ENCODE results near the gene CEP41. TPM values are rescaled to one million over a fixed set of nuclear protein-coding genes. Genes with fewer than 3 reads are reported as not detected.

Gene CEP41
- total and polyA plus RNA-seq, 4 donors, result 2.3 to 3.5 (median 2.8) TPM

GRCh38 chr7:130479716-130480400, 39.0 kb upstream of the CEP41 start (continued):
- TF ChIP-seq ZBTB33 (IDR thresholded peaks at IDR 0.05), result no peak
- no peak for TF ChIP-seq EGR1 (IDR thresholded peaks at IDR 0.05; ENCODE audit: low read depth in 2 of 2)
- TF ChIP-seq FOXA2 (IDR thresholded peaks at IDR 0.05), result no peak
- no peak for TF ChIP-seq FOXA1 (IDR thresholded peaks at IDR 0.05)
- no peak for TF ChIP-seq JUND (IDR thresholded peaks at IDR 0.05)

GRCh38 chr7:130478991-130479390, 38.2 kb upstream of the CEP41 start:
- no peak overlapping the region for H3K9ac ChIP-seq (ENCODE audit: low read depth in 1 of 2, low read length in 2 of 2)
- peaks cover 0 to 7% (median 1%) of the 10 kb centered on the region in 4 donors for H3K9me3 ChIP-seq (ENCODE audit: control insufficient read depth in 4 of 4, low read length in 3 of 4)
- no peak for DNase-seq (ENCODE audit: low spot score)
- 93% methylated on average over 3 of the region's 3 CpGs for WGBS
- H3K4me1 ChIP-seq (ENCODE audit: control insufficient read depth in 4 of 4, insufficient read depth in 4 of 4, low read length in 3 of 4), result no peaks in the 10 kb centered on the region
- no peak overlapping the region for H3K4me3 ChIP-seq (ENCODE audit: low read depth in 1 of 3, low read length in 3 of 3)
- TF ChIP-seq GABPA (IDR thresholded peaks at IDR 0.05 in 1 of 2, conservative IDR thresholded peaks at IDR 0.05 in 1 of 2), result no peak
- TF ChIP-seq HNF4G (IDR thresholded peaks at IDR 0.05), result no peak
- TF ChIP-seq, protein P1, sequence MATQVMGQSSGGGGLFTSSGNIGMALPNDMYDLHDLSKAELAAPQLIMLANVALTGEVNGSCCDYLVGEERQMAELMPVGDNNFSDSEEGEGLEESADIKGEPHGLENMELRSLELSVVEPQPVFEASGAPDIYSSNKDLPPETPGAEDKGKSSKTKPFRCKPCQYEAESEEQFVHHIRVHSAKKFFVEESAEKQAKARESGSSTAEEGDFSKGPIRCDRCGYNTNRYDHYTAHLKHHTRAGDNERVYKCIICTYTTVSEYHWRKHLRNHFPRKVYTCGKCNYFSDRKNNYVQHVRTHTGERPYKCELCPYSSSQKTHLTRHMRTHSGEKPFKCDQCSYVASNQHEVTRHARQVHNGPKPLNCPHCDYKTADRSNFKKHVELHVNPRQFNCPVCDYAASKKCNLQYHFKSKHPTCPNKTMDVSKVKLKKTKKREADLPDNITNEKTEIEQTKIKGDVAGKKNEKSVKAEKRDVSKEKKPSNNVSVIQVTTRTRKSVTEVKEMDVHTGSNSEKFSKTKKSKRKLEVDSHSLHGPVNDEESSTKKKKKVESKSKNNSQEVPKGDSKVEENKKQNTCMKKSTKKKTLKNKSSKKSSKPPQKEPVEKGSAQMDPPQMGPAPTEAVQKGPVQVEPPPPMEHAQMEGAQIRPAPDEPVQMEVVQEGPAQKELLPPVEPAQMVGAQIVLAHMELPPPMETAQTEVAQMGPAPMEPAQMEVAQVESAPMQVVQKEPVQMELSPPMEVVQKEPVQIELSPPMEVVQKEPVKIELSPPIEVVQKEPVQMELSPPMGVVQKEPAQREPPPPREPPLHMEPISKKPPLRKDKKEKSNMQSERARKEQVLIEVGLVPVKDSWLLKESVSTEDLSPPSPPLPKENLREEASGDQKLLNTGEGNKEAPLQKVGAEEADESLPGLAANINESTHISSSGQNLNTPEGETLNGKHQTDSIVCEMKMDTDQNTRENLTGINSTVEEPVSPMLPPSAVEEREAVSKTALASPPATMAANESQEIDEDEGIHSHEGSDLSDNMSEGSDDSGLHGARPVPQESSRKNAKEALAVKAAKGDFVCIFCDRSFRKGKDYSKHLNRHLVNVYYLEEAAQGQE (IDR thresholded peaks at IDR 0.05), result no peak
- TF ChIP-seq ZBTB33 (IDR thresholded peaks at IDR 0.05), result no peak
- TF ChIP-seq YY1 (IDR thresholded peaks at IDR 0.05), result no peak
- TF ChIP-seq ATF3 (IDR thresholded peaks at IDR 0.05), result no peak
- TF ChIP-seq EGR1 (IDR thresholded peaks at IDR 0.05; ENCODE audit: low read depth in 2 of 2), result no peak
- no peak for TF ChIP-seq RXRA (IDR thresholded peaks at IDR 0.05)
- no peak for TF ChIP-seq FOXA1 (IDR thresholded peaks at IDR 0.05)
- no peak for TF ChIP-seq RAD21 (IDR thresholded peaks at IDR 0.05)
- TF ChIP-seq TAF1 (conservative IDR thresholded peaks at IDR 0.05), result no peak
- no peak for TF ChIP-seq FOXA2 (IDR thresholded peaks at IDR 0.05)
- TF ChIP-seq MAX (IDR thresholded peaks at IDR 0.05), result no peak
- TF ChIP-seq, protein P2, sequence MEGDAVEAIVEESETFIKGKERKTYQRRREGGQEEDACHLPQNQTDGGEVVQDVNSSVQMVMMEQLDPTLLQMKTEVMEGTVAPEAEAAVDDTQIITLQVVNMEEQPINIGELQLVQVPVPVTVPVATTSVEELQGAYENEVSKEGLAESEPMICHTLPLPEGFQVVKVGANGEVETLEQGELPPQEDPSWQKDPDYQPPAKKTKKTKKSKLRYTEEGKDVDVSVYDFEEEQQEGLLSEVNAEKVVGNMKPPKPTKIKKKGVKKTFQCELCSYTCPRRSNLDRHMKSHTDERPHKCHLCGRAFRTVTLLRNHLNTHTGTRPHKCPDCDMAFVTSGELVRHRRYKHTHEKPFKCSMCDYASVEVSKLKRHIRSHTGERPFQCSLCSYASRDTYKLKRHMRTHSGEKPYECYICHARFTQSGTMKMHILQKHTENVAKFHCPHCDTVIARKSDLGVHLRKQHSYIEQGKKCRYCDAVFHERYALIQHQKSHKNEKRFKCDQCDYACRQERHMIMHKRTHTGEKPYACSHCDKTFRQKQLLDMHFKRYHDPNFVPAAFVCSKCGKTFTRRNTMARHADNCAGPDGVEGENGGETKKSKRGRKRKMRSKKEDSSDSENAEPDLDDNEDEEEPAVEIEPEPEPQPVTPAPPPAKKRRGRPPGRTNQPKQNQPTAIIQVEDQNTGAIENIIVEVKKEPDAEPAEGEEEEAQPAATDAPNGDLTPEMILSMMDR (IDR thresholded peaks at IDR 0.05; ENCODE audit: low read depth, low read length, missing input control), result no peak
- TF ChIP-seq HNF4A (conservative IDR thresholded peaks at IDR 0.05), result no peak
- TF ChIP-seq NR2F2 (IDR thresholded peaks at IDR 0.05), result no peak
- no peak for TF ChIP-seq JUND (IDR thresholded peaks at IDR 0.05)
- TF ChIP-seq SP1 (IDR thresholded peaks at IDR 0.05), result no peak
- no peaks in the 10 kb centered on the region for H3K36me3 ChIP-seq (ENCODE audit: control insufficient read depth in 4 of 4, insufficient read depth in 3 of 4, low read depth in 1 of 4, low read length in 3 of 4)
- H3K27me3 ChIP-seq (ENCODE audit: control insufficient read depth in 4 of 4, insufficient read depth in 4 of 4, low read length in 3 of 4), result no peaks in the 10 kb centered on the region
- no peak overlapping the region for H3K27ac ChIP-seq (ENCODE audit: low read depth in 1 of 2, low read length in 2 of 2)
